HG03520 (cell line): Measurements from ENCODE around the gene KLHL10.

Experiments used
- ATAC-seq: cut with Tn5 transposase; IDR thresholded peaks from one replicate; pipeline ENCODE4 v1.9.1; 2021; ENCODE audit warnings: mild to moderate bottlenecking, moderate library complexity; ENCODE audit not compliant: unreplicated experiment

The KLHL10 gene

DNA sequence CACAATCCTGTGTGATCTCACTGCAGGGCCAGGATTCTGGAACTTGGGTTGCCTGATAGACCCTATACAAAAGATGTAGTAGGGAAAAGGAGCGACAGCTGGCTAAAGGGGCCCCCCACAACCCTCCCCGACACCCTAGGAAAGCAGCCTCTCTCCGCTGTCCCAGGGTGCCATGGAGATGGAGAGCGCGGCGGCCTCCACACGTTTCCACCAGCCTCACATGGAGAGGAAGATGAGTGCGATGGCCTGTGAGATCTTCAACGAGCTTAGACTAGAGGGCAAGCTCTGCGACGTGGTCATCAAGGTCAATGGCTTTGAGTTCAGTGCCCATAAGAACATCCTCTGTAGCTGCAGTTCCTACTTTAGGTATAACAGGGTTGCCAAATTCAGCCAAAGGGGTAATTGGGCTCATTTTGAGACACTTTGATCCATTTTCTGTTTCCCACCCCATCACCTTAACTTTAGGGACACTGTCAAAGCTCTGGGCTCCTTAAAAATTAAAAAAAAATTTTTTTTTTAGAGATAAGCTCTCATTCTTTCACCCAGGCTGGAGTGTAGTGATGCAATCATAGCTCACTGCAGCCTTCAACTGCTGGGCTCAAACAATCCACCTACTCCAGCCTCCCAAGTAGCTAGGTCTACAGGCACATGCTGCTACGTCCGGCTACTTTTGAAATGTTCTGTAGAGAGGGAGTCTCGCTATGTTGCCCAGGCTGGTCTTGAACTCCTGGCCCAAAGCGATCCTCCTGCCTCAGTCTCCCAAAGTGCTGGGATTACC lies at the start of gene KLHL10:
TSS of gene KLHL10 (plus strand) at position 65 of the 778 bp plus-strand sequence. CDS start at position 173, 108 bp downstream.
- ATAC-seq, result no peak

DNA sequence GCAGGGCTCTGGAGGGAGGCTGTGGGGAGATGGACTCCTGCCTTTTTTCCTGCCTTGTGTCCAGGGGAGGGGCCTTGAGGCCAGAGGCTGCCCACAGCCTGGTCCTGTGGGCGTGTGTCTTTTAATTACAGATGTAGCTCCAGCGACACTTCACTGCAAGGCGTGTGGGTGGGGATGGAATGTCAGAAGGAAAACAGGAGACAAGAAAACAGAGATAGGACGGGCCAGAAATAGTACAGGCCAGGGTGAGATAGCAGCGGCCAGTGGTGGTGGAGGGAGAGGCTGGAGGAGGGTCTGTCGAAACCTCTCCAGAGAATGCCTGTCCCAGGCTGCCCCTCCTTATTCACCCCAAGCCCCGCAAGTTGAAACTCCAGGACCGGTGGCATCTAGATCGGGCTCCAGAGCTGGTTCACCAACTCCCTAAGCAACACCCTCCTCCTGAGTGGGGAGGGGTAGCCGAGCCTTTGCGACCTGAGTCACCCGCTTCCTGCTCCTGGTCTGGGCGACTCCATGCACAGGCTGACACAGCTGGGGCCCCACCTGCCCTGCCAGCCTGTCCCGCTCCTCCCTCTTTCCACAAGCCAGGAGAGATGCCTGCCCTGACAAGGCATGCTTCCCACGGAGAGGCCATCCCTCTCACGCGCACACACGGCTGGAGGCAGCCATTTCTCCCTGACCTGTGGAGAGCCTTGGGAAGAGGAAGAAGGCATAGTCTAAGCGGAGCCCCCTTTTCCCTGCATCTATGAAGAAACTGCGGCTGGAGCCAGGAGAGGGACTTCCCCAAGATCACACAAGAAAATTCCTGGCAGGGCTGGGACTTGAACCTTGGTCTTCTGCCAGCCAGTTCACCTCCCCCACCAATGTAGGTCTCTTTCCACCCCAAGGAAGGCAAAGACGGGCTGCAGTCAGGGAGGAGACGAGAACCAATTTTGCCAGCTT lies 44.5 kb upstream of the KLHL10 start:
- no peak for ATAC-seq

- no peak for ATAC-seq
Measured at GRCh38 chr17:41793784-41794539, 43.7 kb upstream of the KLHL10 start.

DNA sequence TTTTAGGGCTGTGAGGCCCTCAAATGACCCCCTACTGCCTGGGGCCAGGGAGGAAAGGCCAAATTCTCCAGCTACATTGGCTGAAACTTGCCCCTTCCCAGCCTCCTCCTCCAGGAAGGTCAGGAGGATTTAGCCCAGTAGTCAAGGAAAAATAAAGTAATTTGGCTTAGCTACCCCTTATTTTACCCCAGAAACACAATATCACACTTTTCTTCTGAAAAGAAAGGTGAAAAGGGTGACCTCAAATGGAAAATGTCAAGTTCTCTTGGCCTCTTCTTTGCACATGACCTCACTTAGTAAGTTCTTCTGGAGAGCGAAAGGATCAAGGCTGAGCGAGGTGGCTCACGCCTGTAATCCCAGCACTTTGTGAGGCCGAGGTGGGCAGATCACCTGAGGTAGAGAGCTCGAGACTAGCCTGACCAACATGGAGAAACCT lies 43.1 kb upstream of the KLHL10 start:
- no peak for ATAC-seq

DNA sequence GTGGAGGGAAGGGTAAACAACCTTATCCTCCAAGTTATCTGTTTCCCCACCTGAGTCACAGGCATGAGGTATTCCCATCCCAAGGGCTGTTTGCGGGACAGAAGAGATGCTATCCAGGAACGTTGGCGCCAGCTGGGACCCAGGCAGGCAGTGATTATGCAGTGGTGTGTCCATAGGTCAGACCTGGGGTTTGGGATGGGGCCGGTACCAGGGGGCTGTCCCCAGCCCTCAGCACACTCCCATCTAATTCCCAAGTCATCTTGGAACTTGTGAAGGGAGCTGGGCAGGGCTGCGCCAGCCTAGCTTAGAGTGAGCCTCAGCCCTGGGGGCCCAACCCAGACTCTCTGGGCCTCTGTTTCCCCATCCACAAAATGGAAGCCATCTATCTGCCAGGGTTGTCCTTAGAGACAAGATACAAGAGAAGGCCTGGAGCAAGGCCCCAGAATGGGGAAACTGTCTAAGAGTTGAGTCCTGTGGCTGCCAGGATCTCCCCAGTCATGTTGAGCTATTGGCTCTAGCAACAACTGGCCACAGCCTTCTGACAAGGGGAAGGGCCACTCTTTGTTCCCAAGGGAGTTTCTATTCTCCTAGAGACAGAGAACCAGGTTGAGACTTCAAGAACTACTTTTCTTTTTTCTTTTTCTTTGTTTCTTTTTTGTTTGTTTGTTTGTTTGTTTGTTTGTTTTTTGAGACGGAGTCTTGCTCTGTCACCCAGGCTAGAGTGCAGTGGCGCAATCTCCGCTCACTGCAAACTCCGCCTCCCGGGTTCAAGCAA lies 41.3 kb upstream of the KLHL10 start:
- ATAC-seq, result no peak

- ATAC-seq, result no peak
Measured at GRCh38 chr17:41797377-41797776, 40.2 kb upstream of the KLHL10 start.

DNA sequence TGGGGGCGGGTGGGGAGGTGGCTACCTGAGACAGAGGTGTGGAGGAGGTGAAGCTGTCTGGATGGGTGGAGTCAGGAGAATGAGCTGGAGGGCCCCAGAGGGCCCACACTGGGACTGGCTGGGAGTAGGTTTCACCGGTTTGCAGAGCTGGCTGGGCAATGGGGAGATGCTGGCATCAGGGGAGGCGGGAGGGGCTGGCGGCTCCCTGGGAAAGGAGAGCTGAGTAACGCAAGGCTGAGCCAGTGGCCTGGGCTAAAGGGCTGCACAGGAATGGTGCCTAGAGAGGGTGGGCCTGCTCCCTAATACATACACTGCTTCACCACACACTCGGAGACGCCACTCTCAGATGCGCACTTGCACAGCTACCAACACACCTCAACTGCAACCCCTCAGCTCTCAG lies 38.3 kb upstream of the KLHL10 start:
- no peak for ATAC-seq

GRCh38 chr17:41800601-41801373 lies 36.8 kb upstream of the KLHL10 start:
- ATAC-seq, result no peak

DNA sequence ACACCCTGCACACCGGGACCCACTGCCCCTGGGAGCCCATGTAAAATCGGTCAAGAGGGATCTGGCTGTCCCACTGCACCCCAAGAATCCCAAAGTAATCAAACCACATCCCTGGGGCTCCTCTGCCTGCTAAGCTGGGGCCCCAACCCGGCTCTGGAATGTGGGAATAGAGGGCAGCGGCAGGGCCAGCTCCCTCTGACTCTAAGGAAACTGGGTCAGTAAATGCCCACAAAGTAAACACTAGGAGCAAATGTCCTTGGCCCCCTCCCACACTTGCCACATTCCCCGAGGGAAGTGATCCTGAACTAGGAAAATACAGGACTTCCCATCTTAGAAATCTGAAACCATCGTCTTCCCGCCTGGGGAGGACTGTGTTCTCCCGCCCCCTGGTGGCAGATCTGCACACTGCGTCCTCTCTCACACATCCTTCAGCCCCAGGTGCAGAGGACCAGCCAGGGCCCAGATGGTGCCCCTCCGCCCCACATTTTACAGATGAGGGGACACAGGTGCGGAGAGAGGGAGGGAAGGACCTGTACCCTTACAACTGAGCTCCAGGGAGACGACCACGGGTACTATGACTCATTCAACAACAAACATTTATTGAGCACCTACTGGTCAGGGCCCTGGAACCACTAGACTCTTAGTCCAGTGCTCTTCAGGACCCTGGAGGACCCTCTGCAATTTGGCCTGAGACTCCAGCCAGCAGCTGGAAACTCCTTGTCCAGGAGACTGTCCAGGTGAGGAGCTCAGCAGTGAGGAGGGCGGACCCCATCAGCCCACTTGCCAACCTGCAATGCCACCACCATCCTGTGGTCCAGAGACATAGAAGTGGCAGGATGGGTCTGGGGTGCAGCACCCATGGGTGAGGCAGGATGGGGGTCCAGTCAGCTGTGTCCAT lies 36.0 kb upstream of the KLHL10 start:
- ATAC-seq, result no peak

- no peak for ATAC-seq
Measured at GRCh38 chr17:41803049-41804020, 34.3 kb upstream of the KLHL10 start.

DNA sequence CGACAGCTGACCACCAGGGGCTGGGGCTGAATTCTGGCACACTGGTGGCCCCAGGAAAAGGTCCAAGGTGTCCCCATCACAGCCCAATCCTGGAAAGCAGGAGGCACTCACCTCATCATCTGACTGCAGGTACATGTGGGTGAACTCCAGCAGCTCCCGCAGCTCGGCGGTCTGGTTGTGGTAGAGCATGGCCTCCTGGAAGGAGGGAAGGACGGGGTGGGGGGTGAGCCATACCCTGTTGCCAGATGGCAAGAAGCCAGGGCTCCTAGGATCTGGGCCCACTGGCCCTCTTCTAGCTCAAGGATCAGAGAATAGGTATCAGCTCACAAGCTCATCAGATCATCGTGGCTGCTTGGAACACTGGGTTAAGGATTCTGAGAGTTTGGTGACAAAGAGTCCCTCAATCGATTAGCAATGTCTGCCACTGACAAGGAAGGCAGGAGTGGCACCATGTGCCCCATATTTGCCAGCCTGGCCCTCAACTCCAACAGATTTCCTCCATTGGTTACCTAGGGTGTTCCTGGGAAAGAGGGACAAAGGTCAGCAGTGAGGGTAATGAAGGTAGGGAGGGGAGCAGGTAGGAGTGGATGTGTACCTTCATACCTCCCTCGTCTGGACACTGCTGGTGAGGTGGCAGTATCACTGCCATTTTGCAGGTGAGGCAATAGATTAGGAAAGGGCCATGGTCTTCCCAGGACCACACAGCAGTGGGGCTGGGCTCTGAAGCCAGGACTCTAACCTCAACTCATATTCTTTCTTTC lies 30.8 kb upstream of the KLHL10 start:
- ATAC-seq, result no peak

GRCh38 chr17:41810659-41811548 lies 26.7 kb upstream of the KLHL10 start:
- no peak for ATAC-seq

GRCh38 chr17:41811549-41812380 lies 25.9 kb upstream of the KLHL10 start, which contains the start of gene P3H4:
Gene P3H4, minus strand, starts transcription at chr17:41811949. Its CDS starts 34 bp downstream, at chr17:41811915.
- no peak for ATAC-seq

DNA sequence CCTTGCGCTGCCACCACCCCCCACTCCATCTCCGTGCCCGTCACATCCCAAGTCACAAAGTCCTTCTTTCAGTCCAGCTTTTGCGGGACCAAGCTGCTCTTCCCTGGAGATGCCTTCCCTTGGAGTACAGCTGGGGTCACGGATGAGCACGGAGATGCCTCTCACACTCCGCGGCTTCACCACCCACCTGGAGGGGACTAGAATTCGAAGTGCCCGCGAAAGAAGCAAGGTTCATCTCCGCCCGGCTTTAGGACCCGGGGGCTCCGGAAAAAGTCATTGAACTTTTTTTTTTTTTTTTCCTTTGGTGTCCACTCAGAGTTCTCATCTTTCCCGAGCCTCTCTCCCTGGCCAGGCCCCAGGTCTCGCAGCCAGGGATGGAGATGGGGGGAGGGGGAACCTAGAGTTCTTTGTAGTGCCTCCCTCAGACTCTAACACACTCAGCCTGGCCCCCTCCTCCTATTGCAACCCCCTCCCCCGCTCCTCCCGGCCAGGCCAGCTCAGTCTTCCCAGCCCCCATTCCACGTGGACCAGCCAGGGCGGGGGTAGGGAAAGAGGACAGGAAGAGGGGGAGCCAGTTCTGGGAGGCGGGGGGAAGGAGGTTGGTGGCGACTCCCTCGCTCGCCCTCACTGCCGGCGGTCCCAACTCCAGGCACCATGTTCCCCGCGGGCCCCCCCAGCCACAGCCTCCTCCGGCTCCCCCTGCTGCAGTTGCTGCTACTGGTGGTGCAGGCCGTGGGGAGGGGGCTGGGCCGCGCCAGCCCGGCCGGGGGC lies 25.1 kb upstream of the KLHL10 start, which contains the start of gene FKBP10:
TSS of gene FKBP10 (plus strand) at position 624 of the 771 bp plus-strand sequence. CDS start at position 655, 31 bp downstream.
- ATAC-seq, result no peak
